PFSK-1 (cell line): ENCODE data around the gene HES5.

Experiments
- FOXP2 ChIP-seq: optimal IDR thresholded peaks from 2 replicates; pipeline ENCODE3; 2011; ENCODE audit warnings: borderline replicate concordance, control low read depth, inconsistent platforms; ENCODE audit not compliant: insufficient read depth; ENCODE audit errors: extremely low read length, extremely low read depth
- POLR2AphosphoS5 ChIP-seq: IDR thresholded peaks from 2 replicates; pipeline ENCODE4 v1.6.1; 2012; ENCODE audit warnings: low read depth, mild to moderate bottlenecking, control low read depth, low read length, moderate library complexity
- SIN3A ChIP-seq: IDR thresholded peaks from 2 replicates; pipeline ENCODE4 v1.6.1; 2012; ENCODE audit warnings: mild to moderate bottlenecking, low read length, moderate library complexity, borderline replicate concordance; ENCODE audit not compliant: insufficient read depth

- TF ChIP-seq SIN3A, result no peak
- no peak for TF ChIP-seq FOXP2
- TF ChIP-seq POLR2AphosphoS5, result no peak
Measured at GRCh38 chr1:2539312-2539907, 9.3 kb upstream of the HES5 start.
